ENCODE measurements around the gene ZNF143. TPM values are rescaled to one million over a fixed set of nuclear protein-coding genes. Genes with fewer than 3 reads are reported as not detected.
A peak's percentile ranks its signal among the peaks of the same experiment; 100 is the strongest.
"Not testable (repeated sequence)": the region's sequence is repeated elsewhere in the genome, so short reads cannot be mapped to it uniquely, and the experiment has no call there.

ZNF143 gene
- total RNA-seq, 1 experiment from 2014 or later: 16.9 TPM

- H3K4me1 ChIP-seq (replicated peaks); H3K27me3 ChIP-seq (replicated peaks); DNase-seq (ENCODE audit: low read depth in 1 of 2, low spot score in 2 of 2); H3K9me3 ChIP-seq (replicated peaks); H3K4me3 ChIP-seq; H3K27ac ChIP-seq: not testable (repeated sequence)
- H3K36me3 ChIP-seq: peaks cover 16% of the 10 kb centered on the region; the same call in 1 of the 2 replicates
These were observed 53.8 kb downstream of the ZNF143 start for GRCh38 chr11:9514576-9514975.

GRCh38 chr11:9516113-9516512 lies 55.3 kb downstream of the ZNF143 start:
- H3K27ac ChIP-seq: no peak overlapping the region
- H3K9me3 ChIP-seq (replicated peaks): no peaks in the 10 kb centered on the region
- H3K36me3 ChIP-seq: peaks cover 16% of the 10 kb centered on the region; the same call in 1 of the 2 replicates
- H3K4me1 ChIP-seq (replicated peaks): no peaks in the 10 kb centered on the region
- DNase-seq (ENCODE audit: low read depth in 1 of 2, low spot score in 2 of 2): no peak
- no peak overlapping the region for H3K4me3 ChIP-seq
- no peaks in the 10 kb centered on the region for H3K27me3 ChIP-seq (replicated peaks)

- Histone ChIP-seq H3K4me3 (no peak overlapping the region), H3K27ac (no peak overlapping the region), H3K4me1 (replicated peaks) (no peaks in the 10 kb centered on the region), H3K36me3 (0 out of 2 replicates have a peak, but pooled peaks cover 4% of the 10 kb centered on the region), H3K9me3 (replicated peaks) (no peaks in the 10 kb centered on the region), H3K27me3 (replicated peaks) (no peaks in the 10 kb centered on the region)
- no peak for DNase-seq (ENCODE audit: low read depth in 1 of 2, low spot score in 2 of 2)
These were observed 58.1 kb downstream of the ZNF143 start for GRCh38 chr11:9518835-9519410.

GRCh38 chr11:9524001-9524400 lies 63.2 kb downstream of the ZNF143 start:
- Histone ChIP-seq H3K27me3 (replicated peaks) (no peaks in the 10 kb centered on the region), H3K27ac (no peak overlapping the region), H3K9me3 (replicated peaks) (no peaks in the 10 kb centered on the region), H3K4me1 (replicated peaks) (peaks cover 25% of the 10 kb centered on the region), H3K4me3 (no peak overlapping the region), H3K36me3 (no peaks in the 10 kb centered on the region)
- DNase-seq (ENCODE audit: low read depth in 1 of 2, low spot score in 2 of 2): no peak

- no peak for DNase-seq (ENCODE audit: low read depth in 1 of 2, low spot score in 2 of 2)
- Histone ChIP-seq H3K4me1 (replicated peaks) (peaks cover 37% of the 10 kb centered on the region), H3K36me3 (no peaks in the 10 kb centered on the region), H3K9me3 (replicated peaks) (no peaks in the 10 kb centered on the region), H3K27ac (no peak overlapping the region), H3K27me3 (replicated peaks) (no peaks in the 10 kb centered on the region), H3K4me3 (no peak overlapping the region)
These were observed 64.3 kb downstream of the ZNF143 start for GRCh38 chr11:9525116-9525515.

- Histone ChIP-seq H3K4me3 (no peak overlapping the region), H3K27me3 (replicated peaks) (no peaks in the 10 kb centered on the region), H3K27ac (peak overlapping the region; percentile 42; the same call in 1 of the 2 replicates), H3K4me1 (replicated peaks) (peaks cover 39% of the 10 kb centered on the region), H3K36me3 (no peaks in the 10 kb centered on the region), H3K9me3 (replicated peaks) (no peaks in the 10 kb centered on the region)
- peak in 1 of 2 experiments; percentile 48 for DNase-seq (ENCODE audit: low read depth in 1 of 2, low spot score in 2 of 2)
These were observed 66.8 kb downstream of the ZNF143 start for GRCh38 chr11:9527481-9528135.

- peak overlapping the region; percentile 42; the same call in 1 of the 2 replicates for H3K27ac ChIP-seq
- DNase-seq (ENCODE audit: low read depth in 1 of 2, low spot score in 2 of 2): no peak
These were observed 67.3 kb downstream of the ZNF143 start for GRCh38 chr11:9528136-9528501.

GRCh38 chr11:9528573-9529333 lies 67.9 kb downstream of the ZNF143 start:
- Histone ChIP-seq H3K36me3 (no peaks in the 10 kb centered on the region), H3K4me3 (no peak overlapping the region), H3K4me1 (replicated peaks) (peaks cover 45% of the 10 kb centered on the region), H3K9me3 (replicated peaks) (no peaks in the 10 kb centered on the region), H3K27ac (no peak overlapping the region), H3K27me3 (replicated peaks) (no peaks in the 10 kb centered on the region)
- no peak for DNase-seq (ENCODE audit: low read depth in 1 of 2, low spot score in 2 of 2)

More at GRCh38 chr11:9528136-9528501, 67.3 kb downstream of the ZNF143 start:
- Histone ChIP-seq H3K4me3 (no peak overlapping the region), H3K9me3 (replicated peaks) (no peaks in the 10 kb centered on the region), H3K27me3 (replicated peaks) (no peaks in the 10 kb centered on the region), H3K36me3 (no peaks in the 10 kb centered on the region), H3K4me1 (replicated peaks) (peaks cover 40% of the 10 kb centered on the region)

GRCh38 chr11:9529334-9529650 lies 68.5 kb downstream of the ZNF143 start:
- Histone ChIP-seq H3K4me1 (replicated peaks) (peaks cover 49% of the 10 kb centered on the region), H3K27ac (no peak overlapping the region), H3K27me3 (replicated peaks) (no peaks in the 10 kb centered on the region), H3K9me3 (replicated peaks) (no peaks in the 10 kb centered on the region), H3K36me3 (no peaks in the 10 kb centered on the region), H3K4me3 (no peak overlapping the region)
- DNase-seq (ENCODE audit: low read depth in 1 of 2, low spot score in 2 of 2): no peak

GRCh38 chr11:9530020-9530621 lies 69.3 kb downstream of the ZNF143 start:
- H3K36me3 ChIP-seq: no peaks in the 10 kb centered on the region
- no peaks in the 10 kb centered on the region for H3K9me3 ChIP-seq (replicated peaks)
- peaks cover 53% of the 10 kb centered on the region for H3K4me1 ChIP-seq (replicated peaks)
- no peaks in the 10 kb centered on the region for H3K27me3 ChIP-seq (replicated peaks)
- no peak overlapping the region for H3K27ac ChIP-seq
- no peak overlapping the region for H3K4me3 ChIP-seq
- no peak for DNase-seq (ENCODE audit: low read depth in 1 of 2, low spot score in 2 of 2)

- Histone ChIP-seq H3K36me3 (no peaks in the 10 kb centered on the region), H3K27me3 (replicated peaks) (no peaks in the 10 kb centered on the region), H3K27ac (no peak overlapping the region), H3K4me1 (replicated peaks) (peaks cover 53% of the 10 kb centered on the region), H3K4me3 (no peak overlapping the region), H3K9me3 (replicated peaks) (no peaks in the 10 kb centered on the region)
- no peak for DNase-seq (ENCODE audit: low read depth in 1 of 2, low spot score in 2 of 2)
These were observed 70.3 kb downstream of the ZNF143 start for GRCh38 chr11:9530901-9531625.

- H3K27me3 ChIP-seq (replicated peaks): no peaks in the 10 kb centered on the region
- no peak overlapping the region for H3K4me3 ChIP-seq
- DNase-seq (ENCODE audit: low read depth in 1 of 2, low spot score in 2 of 2): no peak
- peaks cover 37% of the 10 kb centered on the region for H3K4me1 ChIP-seq (replicated peaks)
- no peaks in the 10 kb centered on the region for H3K36me3 ChIP-seq
- no peak overlapping the region for H3K27ac ChIP-seq
- H3K9me3 ChIP-seq (replicated peaks): no peaks in the 10 kb centered on the region
These were observed 72.2 kb downstream of the ZNF143 start for GRCh38 chr11:9533058-9533457.

- Histone ChIP-seq H3K36me3 (no peaks in the 10 kb centered on the region), H3K4me3 (no peak overlapping the region), H3K4me1 (replicated peaks) (peaks cover 28% of the 10 kb centered on the region), H3K9me3 (replicated peaks) (no peaks in the 10 kb centered on the region), H3K27me3 (replicated peaks) (no peaks in the 10 kb centered on the region), H3K27ac (no peak overlapping the region)
- DNase-seq (ENCODE audit: low read depth in 1 of 2, low spot score in 2 of 2): no peak
These were observed 73.1 kb downstream of the ZNF143 start for GRCh38 chr11:9533736-9534473.

Data from SJSA1 (cell line).